A549 (cell line): ENCODE measurements around the gene RNF4.
"Not testable (repeated sequence)": the region's sequence is repeated elsewhere in the genome, so short reads cannot be mapped to it uniquely, and the experiment has no call there.

Source experiments
- CTCF ChIP-seq: fragments of >200 bp; sonication (Bioruptor Twin); formaldehyde crosslinking; IDR thresholded peaks from 3 replicates; pipeline ENCODE4 v1.5.1; 2016
- KDM5A ChIP-seq: fragments of 200-600 bp; sonication (generic); IDR thresholded peaks from 2 replicates; pipeline ENCODE4 v1.6.1; 2016; ENCODE audit warnings: antibody characterized with exemption, mild to moderate bottlenecking
- MAFK ChIP-seq: fragments of 450-650 bp; IDR thresholded peaks from 2 replicates; pipeline ENCODE4 v1.6.1; 2014; ENCODE audit not compliant: partially characterized antibody
- POLR2A ChIP-seq: IDR thresholded peaks from 2 replicates; pipeline ENCODE4 v1.6.1; 2012; ENCODE audit warnings: mild to moderate bottlenecking, low read length

- not testable (repeated sequence) for TF ChIP-seq CTCF, KDM5A, MAFK, POLR2A
These were observed 45.3 kb downstream of the RNF4 start for GRCh38 chr4:2514193-2514592.
